GM13977 (cell line): Measurements from ENCODE around the gene SETDB2.

Experiments
- DNase-seq: peaks from one replicate; pipeline ENCODE4 v3.0.0; 2012; ENCODE audit warnings: low spot score
- in situ Hi-C: fragments of 300-500 bp; cut with MboI; formaldehyde crosslinking; loops from one replicate; pipeline ENCODE4 v1.12.0; 2022; ENCODE audit warnings: low sequenced_read_pairs, low pct_unique_long_range_greater_than_20kb, mixed read lengths, inconsistent platforms; ENCODE audit not compliant: unreplicated experiment
- TF ChIP-seq, protein P1 (sequence below): IDR thresholded peaks from 2 replicates; pipeline ENCODE4 v1.5.1; 2012; ENCODE audit warnings: mild to moderate bottlenecking, control low read depth; ENCODE audit not compliant: insufficient read depth; ENCODE audit errors: extremely low read depth, missing control alignments

SETDB2 gene

DNA sequence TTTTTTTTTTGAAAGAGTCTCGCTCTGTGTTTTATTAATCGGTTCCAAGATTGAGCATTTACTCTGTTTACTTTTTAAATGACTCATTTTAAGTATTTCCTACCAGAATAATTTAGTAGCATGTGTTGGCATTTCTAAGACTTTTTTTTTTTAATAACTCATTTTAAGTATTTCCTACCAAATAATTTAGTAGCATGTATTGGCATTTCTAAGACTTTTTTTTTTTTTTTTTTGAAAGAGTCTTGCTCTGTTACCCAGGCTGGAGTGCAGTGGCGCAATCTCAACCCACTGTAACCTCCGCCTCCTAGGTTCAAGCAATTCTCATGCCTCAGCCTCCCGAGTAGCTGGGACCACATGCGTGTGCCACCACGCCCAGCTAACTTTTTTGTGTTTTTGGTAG, 13.1 kb downstream of the SETDB2 start:
- in situ Hi-C loops: no loop called here
- DNase-seq: no peak
- TF ChIP-seq, protein P1, sequence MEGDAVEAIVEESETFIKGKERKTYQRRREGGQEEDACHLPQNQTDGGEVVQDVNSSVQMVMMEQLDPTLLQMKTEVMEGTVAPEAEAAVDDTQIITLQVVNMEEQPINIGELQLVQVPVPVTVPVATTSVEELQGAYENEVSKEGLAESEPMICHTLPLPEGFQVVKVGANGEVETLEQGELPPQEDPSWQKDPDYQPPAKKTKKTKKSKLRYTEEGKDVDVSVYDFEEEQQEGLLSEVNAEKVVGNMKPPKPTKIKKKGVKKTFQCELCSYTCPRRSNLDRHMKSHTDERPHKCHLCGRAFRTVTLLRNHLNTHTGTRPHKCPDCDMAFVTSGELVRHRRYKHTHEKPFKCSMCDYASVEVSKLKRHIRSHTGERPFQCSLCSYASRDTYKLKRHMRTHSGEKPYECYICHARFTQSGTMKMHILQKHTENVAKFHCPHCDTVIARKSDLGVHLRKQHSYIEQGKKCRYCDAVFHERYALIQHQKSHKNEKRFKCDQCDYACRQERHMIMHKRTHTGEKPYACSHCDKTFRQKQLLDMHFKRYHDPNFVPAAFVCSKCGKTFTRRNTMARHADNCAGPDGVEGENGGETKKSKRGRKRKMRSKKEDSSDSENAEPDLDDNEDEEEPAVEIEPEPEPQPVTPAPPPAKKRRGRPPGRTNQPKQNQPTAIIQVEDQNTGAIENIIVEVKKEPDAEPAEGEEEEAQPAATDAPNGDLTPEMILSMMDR: no peak

DNA sequence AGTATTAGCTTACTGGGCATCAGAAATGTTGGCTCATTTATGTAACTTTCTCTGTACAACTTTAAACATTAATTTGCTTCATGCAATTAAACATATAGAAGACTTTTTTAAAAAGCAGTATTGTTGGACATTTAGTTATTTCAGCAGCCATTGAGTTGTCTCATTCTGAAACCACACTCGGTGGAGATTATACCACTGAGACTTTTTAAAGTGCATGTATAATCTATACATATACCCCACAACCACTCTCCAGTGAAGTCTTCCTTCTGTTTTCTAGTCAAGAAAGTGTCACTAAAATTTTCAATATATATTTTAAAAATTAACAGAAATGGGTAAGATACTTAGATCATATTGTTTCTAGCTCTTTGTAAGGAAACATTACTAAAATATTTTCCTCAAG, 15.5 kb downstream of the SETDB2 start:
- in situ Hi-C loops: no loop called here
- TF ChIP-seq, protein P1: no peak
- DNase-seq: peak; percentile 28

DNA sequence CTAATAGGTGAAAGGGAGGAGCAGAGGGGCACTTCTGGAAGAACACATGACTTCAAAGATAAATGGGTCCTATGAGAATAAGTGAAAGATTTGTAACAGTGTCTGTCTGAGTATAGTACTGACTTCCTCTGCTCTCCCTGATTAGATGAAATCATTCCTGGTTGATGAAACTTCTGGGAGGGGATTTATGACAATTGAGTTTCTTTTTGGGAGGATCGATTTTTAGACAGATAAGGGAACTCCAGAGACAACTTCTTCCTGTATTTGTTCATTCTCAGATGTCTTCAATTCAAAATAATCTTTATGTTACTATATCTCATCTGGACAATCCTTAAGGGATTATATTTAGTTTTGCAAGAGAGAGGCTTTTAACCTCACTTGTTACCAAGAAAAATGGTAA, 20.0 kb downstream of the SETDB2 start:
- no peak for DNase-seq
- in situ Hi-C loops: no loop called here
- TF ChIP-seq, protein P1: no peak

DNA sequence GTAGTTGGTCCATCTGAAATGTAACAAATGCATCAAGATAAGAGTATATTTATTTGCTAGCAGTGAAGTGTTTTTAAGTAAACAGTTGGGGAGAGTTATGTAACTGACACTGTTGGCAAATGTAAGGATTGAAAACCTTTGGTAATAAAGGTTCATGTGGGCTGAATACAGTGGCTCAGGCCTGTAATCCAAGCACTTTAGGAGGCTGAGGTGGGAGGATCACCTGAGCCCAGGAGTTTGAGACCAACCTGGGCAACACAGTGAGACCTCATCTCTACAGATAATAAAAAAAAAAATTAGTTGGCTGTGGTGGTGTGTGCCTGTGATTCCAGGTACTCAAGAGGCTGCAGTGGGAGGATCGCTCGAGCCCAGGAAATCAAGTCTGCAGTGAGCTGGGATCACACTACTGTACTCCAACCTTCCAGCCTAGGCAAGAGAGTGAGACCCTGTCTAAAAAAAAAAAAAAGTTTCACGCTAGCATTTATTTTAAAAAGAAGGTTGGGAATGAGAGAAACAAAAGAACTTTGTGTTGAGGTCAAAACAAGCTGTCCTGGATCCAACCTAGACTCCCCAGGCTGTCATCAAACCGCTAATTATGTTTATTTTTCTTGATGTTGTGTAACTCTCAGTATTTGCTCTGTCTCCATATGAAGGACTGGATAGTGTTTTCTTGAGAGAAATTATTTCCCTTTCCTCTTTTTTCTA, 20.7 kb downstream of the SETDB2 start:
- TF ChIP-seq, protein P1: no peak
- in situ Hi-C loops: no loop called here
- DNase-seq: no peak

DNA sequence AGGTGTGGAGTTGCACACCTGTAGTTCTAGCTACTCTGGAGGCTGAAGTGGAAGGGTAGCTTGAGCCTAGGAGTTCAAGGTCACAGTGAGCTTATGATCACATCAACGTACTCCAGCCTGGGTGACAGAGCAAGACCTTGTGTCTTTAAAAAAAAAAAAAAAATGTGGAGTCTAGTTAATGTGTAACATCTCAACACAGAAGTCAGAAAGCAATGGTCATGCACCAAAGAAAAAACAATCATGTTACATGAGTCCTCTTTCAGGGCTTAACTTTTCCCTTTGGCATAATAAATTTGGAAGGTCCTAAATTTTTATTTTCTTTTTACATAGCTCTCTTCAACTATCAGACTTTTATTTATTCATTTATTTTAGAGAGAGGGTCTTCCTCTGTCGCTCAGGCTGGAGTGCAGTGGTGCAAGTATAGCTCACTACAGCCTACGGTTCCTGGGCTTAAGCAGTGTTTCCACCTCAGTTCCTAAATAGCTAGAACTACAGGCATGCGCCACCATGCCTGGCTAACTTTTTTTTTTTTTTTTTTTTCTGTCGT, 22.3 kb downstream of the SETDB2 start:
- in situ Hi-C loops: no loop called here
- DNase-seq: no peak
- TF ChIP-seq, protein P1: no peak

DNA sequence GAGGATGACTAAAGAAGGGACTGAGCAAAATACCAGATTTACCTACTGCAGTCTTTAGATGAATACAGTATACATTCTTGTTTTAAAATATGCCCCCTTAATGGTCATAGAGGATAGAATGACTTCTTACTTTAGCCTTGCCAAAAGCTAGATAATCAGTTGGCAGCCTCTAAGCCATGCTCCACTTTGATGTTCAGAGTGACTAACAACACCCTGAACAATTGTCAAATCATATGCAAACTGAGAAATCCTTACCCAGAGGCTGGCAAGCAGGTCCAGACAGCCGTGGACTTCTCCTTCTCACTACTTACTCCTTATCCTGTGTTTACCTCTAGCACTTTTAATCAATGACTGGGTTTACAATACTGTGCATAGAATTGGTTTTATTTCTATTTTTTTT, 28.1 kb downstream of the SETDB2 start:
- no peak for DNase-seq
- in situ Hi-C loops: no loop called here
- TF ChIP-seq, protein P1: no peak
